GM11168 (cell line): Measurements from ENCODE around the gene TMEM186.
"Not testable (repeated sequence)": the region's sequence is repeated elsewhere in the genome, so short reads cannot be mapped to it uniquely, and the experiment has no call there.

Experiments used
- in situ Hi-C: fragments of 300-500 bp; cut with MboI; formaldehyde crosslinking; loops from one replicate; pipeline ENCODE4 v1.12.0; 2022; ENCODE audit warnings: low sequenced_read_pairs; ENCODE audit not compliant: unreplicated experiment

TMEM186 gene, protein sequence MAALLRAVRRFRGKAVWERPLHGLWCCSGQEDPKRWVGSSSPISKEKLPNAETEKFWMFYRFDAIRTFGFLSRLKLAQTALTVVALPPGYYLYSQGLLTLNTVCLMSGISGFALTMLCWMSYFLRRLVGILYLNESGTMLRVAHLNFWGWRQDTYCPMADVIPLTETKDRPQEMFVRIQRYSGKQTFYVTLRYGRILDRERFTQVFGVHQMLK

DNA sequence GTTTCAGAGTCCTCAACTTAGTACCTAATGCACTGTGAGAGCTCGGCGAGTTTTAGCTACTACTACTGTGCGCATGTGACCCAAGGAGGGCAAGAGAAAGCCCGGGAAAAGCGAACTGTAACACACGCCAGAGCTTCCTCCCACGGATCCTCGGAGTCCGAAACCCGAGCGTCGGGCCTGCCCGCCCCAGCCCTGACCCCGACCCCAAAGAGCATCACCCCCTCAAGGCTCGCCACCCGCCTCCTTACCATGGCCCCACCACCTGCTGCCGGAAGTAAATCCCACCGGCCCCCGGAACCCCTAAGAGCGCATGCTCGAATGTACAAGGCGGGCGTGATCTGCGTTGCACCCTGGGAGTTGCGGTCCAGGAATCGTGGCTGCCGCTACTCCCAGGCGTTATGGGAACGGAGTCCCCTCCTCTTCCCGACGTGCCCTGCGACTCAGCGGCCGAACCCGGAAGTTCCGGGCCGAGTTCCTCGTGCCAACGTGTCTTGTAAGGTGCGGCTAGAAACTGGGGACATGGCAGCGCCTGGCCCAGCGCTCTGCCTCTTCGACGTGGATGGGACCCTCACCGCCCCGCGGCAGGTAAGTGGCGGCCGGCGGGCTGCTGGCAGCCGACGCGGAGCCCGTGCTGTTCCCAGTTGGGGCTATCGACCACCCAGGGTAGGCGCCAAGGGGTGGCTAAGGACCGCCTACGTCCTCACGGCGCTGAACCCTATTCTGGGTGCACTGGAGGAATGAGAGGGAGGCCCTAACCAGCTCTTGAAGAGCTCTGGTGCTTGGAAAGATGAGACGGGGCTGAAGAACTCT, at the start of gene TMEM186, which contains the start of gene PMM2:
TMEM186 (minus strand) TSS at position 276 of the 810 bp plus-strand sequence; CDS start at position 251, 25 bp downstream.
PMM2 (plus strand) TSS at position 476 of the 810 bp plus-strand sequence; CDS start at position 520, 44 bp downstream.
- in situ Hi-C loops: no loop called here

DNA sequence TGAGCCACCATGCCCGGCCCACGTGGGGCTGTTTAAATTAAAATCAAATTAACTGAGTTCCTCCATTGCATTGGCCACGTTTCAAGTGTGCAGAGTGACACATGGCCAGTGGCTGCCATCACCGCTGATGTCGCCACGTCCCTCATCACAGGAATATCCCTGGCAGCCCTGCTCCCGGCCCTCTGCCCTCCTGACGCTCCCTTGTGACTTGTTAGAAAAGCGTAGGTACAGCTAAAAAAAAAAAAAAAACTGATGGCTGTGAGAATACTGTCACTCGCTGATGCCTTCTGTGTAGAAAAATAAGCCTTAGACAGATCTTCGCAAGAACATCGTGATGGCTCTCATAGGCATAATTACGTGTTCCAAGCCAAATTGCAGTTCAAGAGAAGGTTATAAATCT, 49.7 kb upstream of the TMEM186 start:
- in situ Hi-C loops: no loop called here

DNA sequence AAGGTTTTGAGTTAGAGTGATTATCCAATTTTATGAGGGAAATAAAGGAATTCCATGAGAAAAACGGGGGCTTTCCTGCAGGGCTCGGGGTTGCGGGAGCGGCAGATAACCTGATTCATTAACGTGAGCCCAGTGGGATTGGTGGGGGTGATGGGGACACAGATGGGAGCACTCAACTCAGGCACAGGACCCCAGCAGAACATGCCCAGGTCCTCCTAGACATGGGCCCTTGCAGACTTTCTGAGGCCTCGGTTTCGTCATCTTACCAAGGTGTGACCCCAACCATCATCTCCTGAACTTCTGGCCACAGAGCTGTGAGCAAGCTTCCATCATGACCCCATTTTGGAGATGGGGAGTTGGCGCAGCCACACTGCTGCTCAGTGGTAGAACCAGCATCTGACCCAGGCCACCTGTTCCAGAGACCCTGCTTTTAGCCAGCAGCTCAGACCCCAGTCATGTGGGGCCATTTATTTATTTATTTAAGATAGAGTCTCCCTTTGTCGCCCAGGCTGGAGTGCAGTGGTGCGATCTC, 49.0 kb upstream of the TMEM186 start:
- in situ Hi-C loops: no loop called here

DNA sequence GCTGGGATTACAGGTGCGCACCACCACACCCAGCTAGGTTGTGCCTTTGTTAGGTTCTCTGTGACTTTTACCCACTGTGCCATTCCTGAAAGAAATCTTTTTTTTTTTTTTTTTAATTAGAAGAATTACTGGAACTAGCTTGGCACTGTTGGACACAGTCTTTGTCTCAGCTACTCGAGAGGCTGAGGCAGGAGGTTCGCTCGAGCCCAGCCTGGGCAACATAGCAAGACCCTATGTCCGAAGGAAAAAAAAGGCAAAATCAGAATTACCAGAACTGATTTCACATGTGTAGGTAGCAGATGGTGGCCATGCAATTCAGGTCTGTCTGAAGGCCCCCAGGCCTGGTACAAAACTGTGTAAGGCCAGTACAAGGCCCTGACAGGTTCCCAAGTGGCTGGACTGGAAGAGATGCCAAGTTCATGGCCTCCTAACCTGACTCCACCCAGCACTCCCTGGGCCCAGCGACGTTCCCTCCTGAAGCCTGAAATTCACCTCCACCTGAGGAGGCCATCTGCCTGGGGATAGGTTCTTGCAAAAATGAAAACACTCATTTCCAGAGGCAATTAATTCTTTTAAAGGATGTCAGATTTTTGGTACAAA, 48.4 kb upstream of the TMEM186 start:
- in situ Hi-C loops: no loop called here

DNA sequence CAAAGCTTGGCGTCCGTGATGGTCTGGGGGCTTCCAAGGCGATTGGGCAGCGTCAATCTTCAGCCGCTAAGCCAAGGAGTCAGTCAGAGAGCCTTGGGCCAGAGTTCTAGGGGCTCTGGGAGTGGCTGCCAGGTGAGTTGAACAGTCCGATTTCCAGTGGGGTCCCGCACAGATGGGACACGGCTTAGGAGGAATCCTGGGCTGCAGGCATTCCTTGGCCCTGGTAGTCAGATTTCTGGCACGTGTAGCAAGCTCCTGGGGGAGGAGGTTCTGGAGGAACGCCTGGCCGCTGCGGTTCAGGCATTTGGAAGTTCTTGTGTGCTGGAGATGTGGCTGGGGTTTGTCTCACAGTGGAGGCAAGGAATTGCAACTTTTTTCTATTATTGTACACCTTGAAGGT, 45.9 kb upstream of the TMEM186 start:
- in situ Hi-C loops: not testable (repeated sequence)

DNA sequence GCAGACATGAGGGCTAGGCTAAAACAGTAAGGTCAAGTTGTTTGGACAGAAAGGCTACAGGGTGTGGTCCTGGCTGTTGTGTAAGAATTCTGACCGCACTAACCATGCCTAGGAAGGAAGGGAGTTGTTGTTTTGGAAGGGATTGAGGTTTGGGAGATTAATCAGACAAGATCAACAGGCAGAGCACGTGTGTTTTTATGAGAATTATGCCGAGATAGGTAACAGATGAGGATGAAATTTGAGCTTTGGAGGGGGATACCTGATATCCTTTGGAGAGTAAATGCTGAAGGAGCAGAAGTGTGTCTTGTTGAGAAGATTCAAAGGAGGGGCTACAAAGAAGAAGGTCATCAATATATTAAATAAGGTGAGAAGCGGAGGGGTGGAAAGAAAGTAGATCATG, 44.6 kb upstream of the TMEM186 start:
- in situ Hi-C loops: not testable (repeated sequence)

DNA sequence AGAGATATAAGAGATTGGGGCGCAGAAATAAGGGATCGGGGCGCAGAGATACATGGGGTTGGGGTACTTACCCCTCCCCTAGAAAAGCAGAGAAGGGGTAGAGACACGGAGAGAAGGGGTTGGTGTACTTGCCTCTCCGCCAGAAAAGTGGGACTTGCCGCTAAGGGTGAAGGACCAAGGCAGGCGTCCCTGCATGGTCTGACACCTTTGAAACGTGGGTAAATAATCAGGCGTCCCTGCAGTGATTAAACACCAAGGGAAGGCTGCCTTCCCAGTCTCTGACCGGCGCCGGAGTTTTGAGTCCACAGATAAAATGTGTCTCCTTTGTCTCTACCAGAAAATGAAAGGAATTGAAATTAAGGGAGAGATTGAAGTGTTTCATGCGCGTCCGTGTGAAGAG, 40.2 kb upstream of the TMEM186 start:
- in situ Hi-C loops: not testable (repeated sequence)

DNA sequence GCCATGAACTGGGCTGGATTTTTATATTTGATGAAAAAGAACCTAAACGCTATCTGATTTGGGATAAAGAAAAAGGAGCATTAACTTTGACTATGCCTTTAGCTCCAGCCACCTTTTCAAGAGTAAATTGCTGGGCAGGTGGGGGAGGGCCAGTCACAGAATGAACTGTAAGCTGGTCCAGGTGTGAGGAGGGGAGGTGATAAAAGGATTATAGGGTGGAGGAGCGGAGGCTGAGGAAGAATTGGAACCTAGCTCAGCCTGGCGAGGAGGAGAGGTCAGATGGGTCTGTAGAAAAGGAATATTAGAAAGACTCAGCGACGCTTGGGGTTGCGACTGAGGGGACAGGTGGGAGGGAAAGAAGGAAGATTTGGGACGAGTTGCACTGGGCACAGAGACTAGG, 39.4 kb upstream of the TMEM186 start:
- in situ Hi-C loops: not testable (repeated sequence)

DNA sequence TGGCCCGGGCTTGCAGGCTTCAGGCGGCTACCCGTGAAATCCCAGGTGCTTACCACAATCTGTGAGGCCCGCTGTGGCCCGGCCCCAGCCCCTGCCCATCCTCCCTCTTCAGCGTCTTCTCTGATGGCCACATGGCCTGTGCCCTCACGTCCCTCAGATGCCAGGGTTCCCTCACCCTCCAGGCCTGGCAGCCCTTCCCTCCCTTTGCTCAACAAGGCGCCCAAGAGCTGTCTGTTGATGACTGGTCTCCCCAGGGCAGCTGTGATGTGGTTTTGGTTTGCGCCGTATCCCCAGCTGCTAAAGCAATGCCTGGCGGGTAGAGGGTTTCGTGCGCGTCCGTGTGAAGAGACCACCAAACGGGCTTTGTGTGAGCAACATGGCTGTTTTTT, 35.3 kb upstream of the TMEM186 start:
- in situ Hi-C loops: no loop called here

DNA sequence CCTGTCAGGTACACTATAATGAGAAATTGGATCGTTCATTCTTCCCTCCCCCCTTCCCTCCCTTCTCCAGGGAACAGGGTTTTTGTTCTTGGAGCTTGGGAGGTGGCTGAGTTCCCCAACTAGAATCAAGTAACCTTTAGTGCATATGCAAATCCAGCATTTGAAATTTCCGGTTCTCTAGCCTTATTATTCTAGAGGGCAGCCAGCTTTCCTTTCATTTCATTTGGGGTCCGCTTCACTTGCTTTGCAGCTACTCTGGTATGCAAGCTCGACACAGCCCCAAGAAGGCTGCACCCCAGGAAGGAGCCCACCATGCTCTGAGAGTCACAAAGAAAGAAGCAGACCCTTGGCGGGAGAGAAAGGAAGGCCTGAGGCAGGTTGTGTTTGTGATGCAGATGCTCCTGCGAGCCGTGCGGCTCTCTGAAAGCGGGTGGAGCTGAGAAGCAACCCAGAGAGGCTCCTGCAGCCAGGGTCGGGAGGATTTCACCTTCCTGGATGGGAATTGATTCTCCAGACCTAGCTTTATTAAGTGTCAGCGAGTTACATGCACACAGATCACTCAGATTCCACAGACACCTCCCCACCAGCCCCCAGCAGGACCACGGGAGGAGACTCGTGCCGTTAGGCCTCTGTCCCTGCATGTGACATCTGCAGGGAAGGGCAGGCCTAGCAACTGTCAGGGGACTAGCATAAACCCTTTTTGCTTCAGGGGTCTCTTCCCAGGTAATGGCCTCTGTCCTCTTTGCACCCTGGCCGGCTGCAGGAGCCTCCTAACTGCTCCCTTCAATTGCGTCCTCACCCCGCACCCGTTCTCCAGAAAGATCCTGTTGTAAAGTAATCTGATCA, 34.7 kb upstream of the TMEM186 start:
- in situ Hi-C loops: no loop called here

DNA sequence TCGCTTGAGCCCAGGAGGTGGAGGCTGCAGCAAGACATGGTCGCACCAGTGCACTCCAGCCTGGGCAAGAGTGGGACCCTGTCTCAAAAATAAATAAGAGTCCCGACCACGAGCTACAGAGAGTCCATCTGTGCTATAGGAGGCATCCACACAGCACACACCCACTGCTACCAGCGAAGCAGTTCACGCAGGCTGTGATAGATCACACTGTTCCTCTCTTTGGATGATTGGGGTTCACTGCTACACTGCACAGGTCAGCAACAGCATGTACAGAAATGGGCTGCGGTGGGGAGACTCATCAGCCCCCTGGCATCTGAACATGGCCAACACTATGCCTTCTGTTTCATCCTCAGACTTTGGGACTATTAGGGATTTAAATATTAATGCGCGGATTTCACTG, 34.0 kb upstream of the TMEM186 start:
- in situ Hi-C loops: no loop called here

DNA sequence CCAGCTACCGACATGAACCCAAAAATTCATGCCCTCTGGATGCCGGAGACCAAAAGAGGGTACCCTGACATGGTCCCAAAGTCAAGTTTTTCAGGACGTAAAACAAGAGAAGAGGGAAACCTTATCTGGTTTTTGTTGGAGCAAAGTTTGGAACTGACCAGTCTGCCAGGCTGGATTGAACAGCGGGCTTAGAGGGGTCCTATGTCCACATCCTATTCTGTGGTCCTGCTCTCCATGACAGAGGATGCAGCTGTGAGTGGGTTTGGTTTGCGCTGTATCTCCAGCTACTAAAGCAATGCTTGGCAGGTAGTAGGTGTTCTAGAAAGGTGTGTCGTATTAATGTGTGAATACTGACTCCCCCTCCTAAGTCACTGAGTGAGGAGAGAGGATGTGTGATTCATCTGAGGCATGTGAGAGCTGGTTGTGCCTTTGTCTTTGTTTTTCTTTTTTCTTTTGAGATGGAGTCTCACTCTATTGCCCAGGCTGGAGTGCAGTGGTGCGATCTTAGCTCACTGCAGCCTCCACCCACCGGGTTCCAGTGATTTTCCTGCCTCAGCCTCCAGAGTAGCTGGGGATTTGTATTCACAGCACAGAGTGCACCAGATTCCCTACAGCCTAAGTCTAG, 31.2 kb upstream of the TMEM186 start:
- in situ Hi-C loops: no loop called here

DNA sequence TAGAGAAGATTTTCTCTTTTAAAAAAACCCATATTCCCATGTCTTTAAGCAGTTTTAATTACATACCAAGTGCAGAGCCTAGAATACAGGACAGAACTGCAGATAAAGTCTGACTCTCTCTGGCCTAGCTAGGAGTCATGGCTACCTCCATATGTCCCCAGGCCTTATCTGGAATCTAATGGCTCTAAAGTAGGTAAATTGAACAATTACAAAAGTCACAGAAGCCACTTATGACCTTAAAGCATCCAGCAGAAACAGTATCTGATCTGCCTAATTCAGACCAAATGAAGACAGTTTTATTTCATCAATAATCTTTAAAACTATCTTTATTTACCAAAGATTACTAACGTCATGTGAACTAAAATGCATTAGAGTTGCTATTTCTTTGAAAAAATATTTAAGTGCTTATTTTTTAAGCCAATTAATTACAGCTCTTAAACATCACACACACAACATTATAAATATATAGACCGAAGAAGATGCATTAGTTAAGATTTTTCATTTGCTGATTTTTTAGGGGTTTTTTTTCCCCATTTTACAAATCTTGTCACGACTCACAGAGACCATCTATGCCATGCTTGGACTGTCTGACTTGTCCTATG, 28.9 kb upstream of the TMEM186 start:
- in situ Hi-C loops: no loop called here

DNA sequence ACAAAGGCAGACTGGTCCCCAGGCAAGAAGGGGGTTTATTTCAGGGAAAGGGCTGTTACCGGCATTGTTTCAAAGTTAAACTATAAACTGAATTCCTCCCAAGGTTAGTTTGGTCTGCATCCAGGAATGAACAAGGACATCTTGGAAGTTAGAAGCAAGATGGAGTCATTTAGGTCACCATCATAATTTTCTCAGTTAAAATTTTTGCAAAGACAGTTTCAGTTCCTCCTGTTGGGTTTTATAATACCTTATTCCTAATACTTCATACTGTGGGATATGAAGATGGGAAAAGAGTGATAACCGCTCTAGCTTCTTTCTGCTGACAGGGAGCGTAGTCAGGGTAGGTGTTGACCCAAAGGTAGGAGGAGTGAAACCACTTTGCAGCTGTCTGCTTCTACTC, 25.0 kb upstream of the TMEM186 start:
- in situ Hi-C loops: no loop called here

DNA sequence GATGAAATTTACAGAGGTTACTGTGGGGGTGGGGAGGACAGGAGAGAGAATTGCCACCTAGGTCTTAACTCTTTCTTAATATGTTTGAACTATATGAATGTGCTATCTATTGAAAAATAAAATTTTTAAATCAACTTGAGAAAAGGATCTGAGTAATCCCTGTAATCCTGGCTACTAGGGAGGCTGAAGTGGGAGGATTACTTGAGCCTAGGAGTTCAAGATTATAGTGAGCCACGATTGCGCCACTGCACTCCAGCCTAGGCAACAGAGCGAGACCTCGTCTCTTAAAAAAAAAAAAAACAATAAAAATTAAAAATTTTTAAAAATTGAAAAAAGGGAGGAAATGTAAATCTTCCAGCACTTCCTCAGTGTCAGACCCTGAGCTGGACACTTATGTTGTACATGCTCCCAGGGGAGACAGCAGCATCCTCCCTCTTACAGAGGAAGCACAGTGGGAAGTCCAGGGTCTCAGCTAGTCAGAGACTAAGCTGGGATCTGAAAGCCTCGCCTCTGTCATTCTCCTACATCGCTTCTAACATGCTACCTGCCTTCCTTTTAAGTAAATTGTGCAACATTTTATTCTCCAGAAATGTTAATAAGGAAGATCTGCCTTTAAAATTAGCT, 22.1 kb upstream of the TMEM186 start:
- in situ Hi-C loops: no loop called here

DNA sequence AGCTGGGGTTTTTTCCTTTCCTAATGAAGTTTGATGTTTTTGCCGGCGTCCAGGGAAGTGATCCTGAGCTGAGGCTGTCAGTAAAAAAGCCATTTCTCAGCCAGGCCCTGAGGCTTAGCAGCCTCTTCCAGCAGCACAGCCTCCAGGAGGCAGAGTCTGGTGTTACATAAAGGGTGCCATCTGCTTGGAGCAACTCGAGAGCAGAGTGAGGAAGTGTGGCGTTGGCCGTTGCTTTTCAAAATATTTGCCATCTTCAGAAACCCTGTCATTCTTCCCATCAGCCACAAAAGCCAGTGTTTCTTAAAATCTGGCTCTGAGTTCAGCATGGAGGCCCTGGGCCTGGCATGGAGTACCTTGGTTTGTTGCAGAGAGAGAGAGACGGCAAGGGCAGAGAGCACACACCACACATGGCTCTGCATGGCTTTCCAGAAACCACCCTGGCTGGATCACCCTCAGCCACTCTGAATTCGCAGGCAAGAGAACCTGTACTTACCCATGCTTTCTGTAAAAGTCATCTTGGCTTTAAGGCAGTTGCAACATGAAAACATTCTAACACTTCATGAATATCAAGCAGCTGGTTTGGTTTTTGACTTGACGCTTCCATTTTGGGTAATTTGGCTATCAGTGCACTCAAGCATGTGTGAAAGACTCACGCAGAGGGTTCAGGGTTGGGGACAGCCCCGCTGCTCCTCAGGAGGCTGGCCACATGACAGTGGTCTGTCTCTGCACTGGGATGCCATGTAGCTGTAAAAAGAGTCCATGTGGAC, 21.2 kb upstream of the TMEM186 start:
- in situ Hi-C loops: no loop called here

DNA sequence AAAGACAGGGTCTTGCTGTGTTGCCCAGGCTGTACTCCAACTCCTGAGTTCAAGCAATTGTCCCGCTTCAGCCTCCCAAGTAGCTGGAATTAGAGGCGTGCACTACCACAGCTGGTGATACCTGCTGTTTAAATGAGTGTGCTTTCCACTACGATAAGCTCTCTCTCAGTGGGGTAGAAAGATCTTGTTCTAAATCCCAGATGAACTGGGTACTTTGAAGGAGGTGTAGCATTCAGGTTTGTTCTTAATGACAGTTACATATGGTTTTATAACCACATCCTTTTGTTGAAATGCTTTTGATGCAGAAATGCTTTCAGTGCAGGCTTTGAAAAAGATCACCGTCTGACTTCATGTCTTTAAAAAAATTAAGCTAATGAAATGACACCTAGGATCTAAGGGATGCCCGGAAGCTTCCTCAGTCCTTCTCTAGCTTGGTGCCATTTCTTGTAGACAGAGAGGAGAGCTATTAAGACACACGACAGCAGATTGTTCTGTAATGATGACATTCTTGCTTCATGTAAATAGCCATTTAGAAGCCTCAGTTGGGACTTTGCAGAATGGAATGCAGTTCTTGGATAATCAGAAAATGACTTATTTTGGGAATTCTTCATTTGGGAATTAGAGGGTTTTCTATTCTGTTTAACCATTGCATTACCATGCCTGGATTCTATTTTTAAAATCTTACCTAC, 19.7 kb upstream of the TMEM186 start:
- in situ Hi-C loops: no loop called here
